Activated effector memory CD4-positive, alpha-beta T cell treated with Interleukin-2 at 50 U/mL for 16 hours (primary cell): ENCODE measurements around the gene CIAPIN1.

Experiments
- DNase-seq: peaks from one replicate; pipeline ENCODE4 v3.0.0-alpha.2; 2020

CIAPIN1 gene

DNA sequence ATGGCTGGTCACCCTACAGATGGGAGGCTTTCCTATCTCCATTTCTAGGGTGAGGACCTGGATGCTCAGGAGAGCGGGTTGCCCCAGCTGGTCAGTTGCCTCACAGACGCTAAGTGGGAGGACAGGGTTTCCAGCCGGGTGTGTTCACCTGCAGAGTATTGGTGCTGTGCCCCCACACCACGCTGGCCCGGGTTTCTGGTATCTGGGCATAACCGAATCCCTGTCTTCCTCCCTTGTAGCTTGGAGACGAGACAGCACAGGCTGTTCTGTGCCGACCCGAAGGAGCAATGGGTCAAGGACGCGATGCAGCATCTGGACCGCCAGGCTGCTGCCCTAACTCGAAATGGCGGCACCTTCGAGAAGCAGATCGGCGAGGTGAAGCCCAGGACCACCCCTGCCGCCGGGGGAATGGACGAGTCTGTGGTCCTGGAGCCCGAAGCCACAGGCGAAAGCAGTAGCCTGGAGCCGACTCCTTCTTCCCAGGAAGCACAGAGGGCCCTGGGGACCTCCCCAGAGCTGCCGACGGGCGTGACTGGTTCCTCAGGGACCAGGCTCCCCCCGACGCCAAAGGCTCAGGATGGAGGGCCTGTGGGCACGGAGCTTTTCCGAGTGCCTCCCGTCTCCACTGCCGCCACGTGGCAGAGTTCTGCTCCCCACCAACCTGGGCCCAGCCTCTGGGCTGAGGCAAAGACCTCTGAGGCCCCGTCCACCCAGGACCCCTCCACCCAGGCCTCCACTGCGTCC is 65.2 kb downstream of the CIAPIN1 start:
- no peak for DNase-seq

- DNase-seq, result no peak
These were observed 66.3 kb downstream of the CIAPIN1 start for GRCh38 chr16:57380671-57381462.

DNA sequence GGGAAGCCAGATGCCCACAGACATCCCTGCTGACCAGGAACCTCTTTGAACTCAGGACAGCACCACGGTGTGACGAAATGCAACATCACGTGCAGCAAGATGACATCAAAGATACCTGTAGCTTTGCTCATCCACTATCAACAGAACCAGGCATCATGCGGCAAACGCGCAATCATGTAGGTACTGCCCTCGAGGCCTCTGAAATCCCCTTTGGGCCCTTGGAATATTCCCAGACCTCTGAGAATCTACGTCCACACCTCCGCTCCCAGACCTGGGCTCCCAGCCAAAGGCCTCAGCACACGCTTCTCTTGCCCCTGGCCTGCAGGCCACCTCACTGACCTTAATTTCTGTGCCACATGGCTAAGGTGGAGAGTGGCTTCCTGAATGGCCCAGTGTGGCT is 67.6 kb downstream of the CIAPIN1 start:
- no peak for DNase-seq
